Osteoblast (primary cell): Measurements from ENCODE around the gene TROAP. TPM values are rescaled to one million over a fixed set of nuclear protein-coding genes. Genes with fewer than 3 reads are reported as not detected.

Experiments used
- DNase-seq: peaks from one replicate; pipeline ENCODE4 v3.0.0; 2011; ENCODE audit warnings: low spot score, mixed read lengths; ENCODE audit not compliant: insufficient read length; ENCODE audit errors: missing footprints
- H2AFZ ChIP-seq: 2 replicates; pipeline ENCODE4 v1.6.0; 2011; ENCODE audit warnings: mild to moderate bottlenecking, low read length
- H3K27ac ChIP-seq: 2 replicates; pipeline ENCODE4 v1.5.1; 2011; ENCODE audit warnings: mild to moderate bottlenecking, low read depth, low read length, moderate library complexity
- H3K27me3 ChIP-seq: 2 replicates; pipeline ENCODE4 v1.6.0; 2012; ENCODE audit warnings: mild to moderate bottlenecking, control low read depth, inconsistent platforms, low read length, moderate library complexity; ENCODE audit not compliant: insufficient read depth
- H3K36me3 ChIP-seq: 2 replicates; pipeline ENCODE4 v1.5.1; 2011; ENCODE audit warnings: mild to moderate bottlenecking, low read length, control low read depth, moderate library complexity; ENCODE audit not compliant: insufficient read depth
- H3K4me1 ChIP-seq: 2 replicates; pipeline ENCODE4 v1.5.1; 2011; ENCODE audit warnings: mild to moderate bottlenecking, low read length, control low read depth, moderate library complexity; ENCODE audit not compliant: insufficient read depth
- H3K4me2 ChIP-seq: 2 replicates; pipeline ENCODE4 v1.6.0; 2011; ENCODE audit warnings: mild to moderate bottlenecking, low read length; ENCODE audit not compliant: insufficient read depth
- H3K4me3 ChIP-seq: fragments of 200-600 bp; sonication (generic); 3 replicates; pipeline ENCODE4 v1.5.1; 2012; ENCODE audit warnings: mild to moderate bottlenecking, low read length, inconsistent platforms; ENCODE audit not compliant: insufficient read depth
- H3K79me2 ChIP-seq: 2 replicates; pipeline ENCODE4 v1.6.0; 2012; ENCODE audit warnings: mild to moderate bottlenecking, low read length, control low read depth, inconsistent platforms; ENCODE audit not compliant: insufficient read depth
- H3K9me3 ChIP-seq: 2 replicates; pipeline ENCODE4 v1.5.1; 2011; ENCODE audit warnings: low read depth, low read length, control low read depth
- H4K20me1 ChIP-seq: 2 replicates; pipeline ENCODE4 v1.6.0; 2012; ENCODE audit warnings: mild to moderate bottlenecking, low read length, control low read depth; ENCODE audit not compliant: insufficient read depth
- CTCF ChIP-seq: IDR thresholded peaks from 2 replicates; pipeline ENCODE4 v1.5.1; 2011; ENCODE audit warnings: mild to moderate bottlenecking, low read depth, low read length, moderate library complexity; ENCODE audit errors: extremely low read depth
- total RNA-seq: library from RNA; depleted of rRNA; stranded (reverse); fragments of >200 nt; gene quantifications from 2 replicates; pipeline ENCODE4 v1.2.3, GENCODE V29; 2012

TROAP gene
- total RNA-seq, 1 donor: 2.5 TPM

- peak; percentile 64 for DNase-seq
- Histone ChIP-seq H4K20me1 (no peaks in the 10 kb centered on the region), H3K9me3 (no peaks in the 10 kb centered on the region), H2AFZ (no peak overlapping the region), H3K79me2 (no peaks in the 10 kb centered on the region), H3K36me3 (peaks cover 6% of the 10 kb centered on the region), H3K4me1 (peaks cover 3% of the 10 kb centered on the region), H3K4me2 (no peak overlapping the region), H3K27ac (no peak overlapping the region), H3K27me3 (peaks cover 29% of the 10 kb centered on the region), H3K4me3 (no peak overlapping the region)
- no peak for TF ChIP-seq CTCF
Observed at GRCh38 chr12:49334226-49334625, 11.2 kb downstream of the TROAP start.

DNA sequence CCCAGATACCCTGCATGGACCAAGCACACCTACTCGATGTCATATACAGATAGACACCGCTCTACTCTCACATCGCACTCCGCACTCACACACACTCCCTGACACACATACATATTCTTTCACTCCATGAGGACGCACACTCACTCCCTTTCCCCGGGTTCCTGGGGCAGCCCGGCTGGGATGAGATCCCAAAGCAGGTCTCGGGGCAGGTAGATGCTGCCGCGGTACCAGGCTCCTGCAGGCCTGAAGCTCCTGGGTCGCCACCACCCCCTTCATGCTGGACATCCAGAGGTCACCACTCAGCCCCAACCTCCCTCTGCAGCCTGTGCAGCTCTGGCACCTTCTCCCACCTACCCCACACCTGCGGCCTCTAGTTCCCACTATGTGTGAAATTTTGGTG is 11.6 kb downstream of the TROAP start:
- H2AFZ ChIP-seq: no peak overlapping the region
- no peak for TF ChIP-seq CTCF
- H3K4me1 ChIP-seq: peaks cover 3% of the 10 kb centered on the region
- H3K4me2 ChIP-seq: no peak overlapping the region
- H3K36me3 ChIP-seq: peaks cover 4% of the 10 kb centered on the region
- H3K79me2 ChIP-seq: no peaks in the 10 kb centered on the region
- H3K9me3 ChIP-seq: no peaks in the 10 kb centered on the region
- H3K4me3 ChIP-seq: no peak overlapping the region
- no peak overlapping the region for H3K27ac ChIP-seq
- H3K27me3 ChIP-seq: peaks cover 32% of the 10 kb centered on the region
- DNase-seq: peak; percentile 74
- no peaks in the 10 kb centered on the region for H4K20me1 ChIP-seq

GRCh38 chr12:49335118-49335954 is 12.3 kb downstream of the TROAP start:
- Histone ChIP-seq H4K20me1 (no peaks in the 10 kb centered on the region), H3K27ac (no peak overlapping the region), H3K4me1 (peaks cover 3% of the 10 kb centered on the region), H3K79me2 (no peaks in the 10 kb centered on the region), H3K9me3 (no peaks in the 10 kb centered on the region), H3K27me3 (peaks cover 38% of the 10 kb centered on the region), H3K4me3 (no peak overlapping the region), H2AFZ (no peak overlapping the region), H3K36me3 (no peaks in the 10 kb centered on the region), H3K4me2 (no peak overlapping the region)
- peak; percentile 75 for DNase-seq
- TF ChIP-seq CTCF: no peak

DNA sequence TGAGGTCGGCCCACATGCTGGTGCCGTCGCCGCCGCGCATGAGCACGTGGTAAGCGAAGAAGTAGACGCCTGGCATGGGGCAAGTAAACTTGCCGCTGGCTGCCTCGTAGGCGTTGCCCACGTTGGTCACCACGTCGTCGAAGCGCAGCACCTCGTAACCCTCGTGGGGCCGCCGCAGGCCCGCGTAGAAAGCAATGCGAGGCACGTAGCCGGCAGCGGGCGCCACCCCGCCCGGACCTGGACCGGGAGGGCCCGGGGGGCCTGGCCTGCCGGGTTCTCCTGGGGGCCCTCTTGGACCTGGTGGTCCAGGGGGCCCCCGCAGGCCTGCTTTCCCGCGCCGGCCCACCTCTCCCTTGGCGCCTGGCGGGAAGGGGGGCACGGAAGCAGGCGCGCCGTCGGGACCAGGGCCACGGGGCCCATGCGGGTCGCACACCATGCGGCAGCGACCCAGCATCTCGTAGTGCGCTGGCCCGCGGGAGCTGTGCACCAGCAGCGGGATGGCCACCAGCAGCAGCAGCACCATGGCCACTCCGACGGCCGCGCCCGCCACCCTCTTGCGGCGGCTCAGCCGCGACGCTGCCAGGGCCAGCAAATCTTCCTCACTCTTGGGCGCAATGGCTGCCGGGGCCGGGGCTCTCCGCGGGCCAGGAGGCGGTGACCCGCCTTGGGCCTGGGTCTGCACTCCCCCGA is 13.0 kb downstream of the TROAP start:
- Histone ChIP-seq H4K20me1 (no peaks in the 10 kb centered on the region), H3K9me3 (no peaks in the 10 kb centered on the region), H3K36me3 (no peaks in the 10 kb centered on the region), H3K27me3 (peaks cover 45% of the 10 kb centered on the region), H3K27ac (no peak overlapping the region), H3K79me2 (no peaks in the 10 kb centered on the region), H3K4me2 (no peak overlapping the region), H3K4me1 (peaks cover 3% of the 10 kb centered on the region), H3K4me3 (no peak overlapping the region), H2AFZ (no peak overlapping the region)
- TF ChIP-seq CTCF: no peak
- peak; percentile 57 for DNase-seq
